ENCODE measurements around the gene ITFG1. TPM values are rescaled to one million over a fixed set of nuclear protein-coding genes. Genes with fewer than 3 reads are reported as not detected.
"Not testable (repeated sequence)": the region's sequence is repeated elsewhere in the genome, so short reads cannot be mapped to it uniquely, and the experiment has no call there.

Gene ITFG1
- total RNA-seq, 2 experiments from 2014 or later: 18.0 to 18.5 TPM

DNA sequence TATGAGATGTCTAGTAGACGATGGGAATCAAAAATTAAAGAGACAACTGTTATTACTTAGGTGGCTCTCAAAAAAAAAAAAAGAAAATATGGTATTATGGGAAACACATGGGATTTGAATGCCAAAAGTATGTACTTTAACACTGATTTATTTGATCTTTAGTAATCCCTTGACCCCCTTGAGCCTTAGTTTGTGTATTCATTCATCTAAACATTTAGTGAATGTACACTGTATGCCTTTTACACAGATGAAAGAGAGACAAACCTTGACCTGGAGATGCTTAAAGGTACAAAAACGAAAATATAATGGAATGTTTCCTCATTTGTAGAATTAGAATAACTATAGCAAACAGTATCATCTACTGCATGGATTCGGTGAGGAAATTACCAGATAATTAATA lies 278.5 kb downstream of the ITFG1 start:
- TF ChIP-seq, protein P1, sequence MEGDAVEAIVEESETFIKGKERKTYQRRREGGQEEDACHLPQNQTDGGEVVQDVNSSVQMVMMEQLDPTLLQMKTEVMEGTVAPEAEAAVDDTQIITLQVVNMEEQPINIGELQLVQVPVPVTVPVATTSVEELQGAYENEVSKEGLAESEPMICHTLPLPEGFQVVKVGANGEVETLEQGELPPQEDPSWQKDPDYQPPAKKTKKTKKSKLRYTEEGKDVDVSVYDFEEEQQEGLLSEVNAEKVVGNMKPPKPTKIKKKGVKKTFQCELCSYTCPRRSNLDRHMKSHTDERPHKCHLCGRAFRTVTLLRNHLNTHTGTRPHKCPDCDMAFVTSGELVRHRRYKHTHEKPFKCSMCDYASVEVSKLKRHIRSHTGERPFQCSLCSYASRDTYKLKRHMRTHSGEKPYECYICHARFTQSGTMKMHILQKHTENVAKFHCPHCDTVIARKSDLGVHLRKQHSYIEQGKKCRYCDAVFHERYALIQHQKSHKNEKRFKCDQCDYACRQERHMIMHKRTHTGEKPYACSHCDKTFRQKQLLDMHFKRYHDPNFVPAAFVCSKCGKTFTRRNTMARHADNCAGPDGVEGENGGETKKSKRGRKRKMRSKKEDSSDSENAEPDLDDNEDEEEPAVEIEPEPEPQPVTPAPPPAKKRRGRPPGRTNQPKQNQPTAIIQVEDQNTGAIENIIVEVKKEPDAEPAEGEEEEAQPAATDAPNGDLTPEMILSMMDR (IDR thresholded peaks at IDR 0.05): no peak
- ATAC-seq (ENCODE audit: poor library complexity): no peak
- ChIA-PET POLR2A (no interaction called here), CTCF (no interaction called here)
- Mint-ChIP-seq H3K27ac (no peak overlapping the region), H3K4me3 (no peak overlapping the region), H3K9me3 (no peaks in the 10 kb centered on the region), H3K36me3 (ENCODE audit: low read depth) (peaks cover 30% of the 10 kb centered on the region), H3K27me3 (no peaks in the 10 kb centered on the region), H3K4me1 (ENCODE audit: low read depth) (no peaks in the 10 kb centered on the region)
- intact Hi-C loops (cut with DNase I, micrococcal nuclease): no loop called here
- no peak overlapping the region for H3K27ac ChIP-seq (ENCODE audit: low read depth in 1 of 2, low read length in 2 of 2)
- H3K4me1 ChIP-seq (ENCODE audit: insufficient read depth, low read length): no peaks in the 10 kb centered on the region
- no peaks in the 10 kb centered on the region for H3K27me3 ChIP-seq (ENCODE audit: control insufficient read depth in 1 of 2, insufficient read depth in 2 of 2, low read length in 2 of 2)
- H3K9me3 ChIP-seq (ENCODE audit: control insufficient read depth in 1 of 2, insufficient read depth in 1 of 2, low read length in 2 of 2): no peaks in the 10 kb centered on the region
- no peak overlapping the region for H3K4me3 ChIP-seq (ENCODE audit: low read length)
- no peaks in the 10 kb centered on the region for H3K36me3 ChIP-seq (ENCODE audit: insufficient read depth, low read length)
- no peak for DNase-seq

DNA sequence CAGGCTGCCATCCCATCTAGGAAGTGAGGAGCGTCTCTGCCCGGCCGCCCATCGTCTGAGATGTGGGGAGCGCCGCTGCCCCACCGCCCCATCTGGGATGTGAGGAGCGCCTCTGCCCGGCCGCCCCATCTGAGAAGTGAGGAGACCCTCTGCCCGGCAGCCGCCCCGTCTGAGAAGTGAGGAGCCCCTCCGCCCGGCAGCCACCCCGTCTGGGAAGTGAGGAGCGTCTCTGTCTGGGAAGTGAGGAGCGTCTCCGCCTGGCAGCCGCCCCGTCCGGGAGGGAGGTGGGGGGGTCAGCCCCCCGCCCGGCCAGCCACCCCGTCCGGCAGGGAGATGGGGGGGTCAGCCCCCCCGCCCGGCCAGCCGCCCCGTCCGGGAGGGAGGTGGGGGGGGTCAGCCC lies 279.8 kb downstream of the ITFG1 start:
- H3K36me3 Mint-ChIP-seq (ENCODE audit: low read depth): peaks cover 30% of the 10 kb centered on the region
- H3K9me3 Mint-ChIP-seq; ATAC-seq (ENCODE audit: poor library complexity); H3K4me1 ChIP-seq (ENCODE audit: insufficient read depth, low read length); H3K4me3 ChIP-seq (ENCODE audit: low read length); POLR2A ChIA-PET; H3K27me3 Mint-ChIP-seq; H3K36me3 ChIP-seq (ENCODE audit: insufficient read depth, low read length); H3K9me3 ChIP-seq (ENCODE audit: control insufficient read depth in 1 of 2, insufficient read depth in 1 of 2, low read length in 2 of 2); H3K27ac Mint-ChIP-seq; intact Hi-C loops (cut with DNase I, micrococcal nuclease); DNase-seq; H3K27ac ChIP-seq (ENCODE audit: low read depth in 1 of 2, low read length in 2 of 2); H3K4me1 Mint-ChIP-seq (ENCODE audit: low read depth); H3K27me3 ChIP-seq (ENCODE audit: control insufficient read depth in 1 of 2, insufficient read depth in 2 of 2, low read length in 2 of 2); H3K4me3 Mint-ChIP-seq; CTCF ChIA-PET: not testable (repeated sequence)

DNA sequence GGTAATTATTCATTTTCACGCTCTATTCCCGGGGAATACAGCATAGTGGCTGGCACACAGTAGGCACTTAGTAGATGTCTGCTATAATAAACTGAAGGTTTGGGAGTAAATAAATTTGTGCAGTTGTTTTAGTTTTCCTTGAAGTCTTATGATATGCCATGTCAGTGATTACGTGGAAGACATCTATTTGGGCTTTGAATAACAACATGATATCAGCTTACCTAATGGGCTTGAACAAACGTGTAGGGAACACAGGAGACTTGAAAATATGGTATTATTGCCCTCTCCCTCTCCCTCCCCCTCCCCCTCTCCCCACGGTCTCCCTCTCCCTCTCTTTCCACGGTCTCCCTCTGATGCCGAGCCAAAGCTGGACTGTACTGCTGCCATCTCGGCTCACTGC lies 280.8 kb downstream of the ITFG1 start:
- CTCF ChIA-PET: no interaction called here
- Mint-ChIP-seq H3K36me3 (ENCODE audit: low read depth) (peaks cover 32% of the 10 kb centered on the region), H3K27ac (no peak overlapping the region), H3K9me3 (no peaks in the 10 kb centered on the region), H3K4me3 (no peak overlapping the region), H3K4me1 (ENCODE audit: low read depth) (no peaks in the 10 kb centered on the region), H3K27me3 (no peaks in the 10 kb centered on the region)
- ATAC-seq (ENCODE audit: poor library complexity) (no peak), DNase-seq (no peak)
- Histone ChIP-seq H3K4me3 (ENCODE audit: low read length) (no peak overlapping the region), H3K36me3 (ENCODE audit: insufficient read depth, low read length) (no peaks in the 10 kb centered on the region), H3K27me3 (ENCODE audit: control insufficient read depth in 1 of 2, insufficient read depth in 2 of 2, low read length in 2 of 2) (no peaks in the 10 kb centered on the region), H3K4me1 (ENCODE audit: insufficient read depth, low read length) (no peaks in the 10 kb centered on the region), H3K27ac (ENCODE audit: low read depth in 1 of 2, low read length in 2 of 2) (no peak overlapping the region), H3K9me3 (ENCODE audit: control insufficient read depth in 1 of 2, insufficient read depth in 1 of 2, low read length in 2 of 2) (no peaks in the 10 kb centered on the region)
- intact Hi-C loops (cut with DNase I, micrococcal nuclease): no loop called here
- POLR2A ChIA-PET: no interaction called here
- TF ChIP-seq, protein P1 (IDR thresholded peaks at IDR 0.05): no peak

DNA sequence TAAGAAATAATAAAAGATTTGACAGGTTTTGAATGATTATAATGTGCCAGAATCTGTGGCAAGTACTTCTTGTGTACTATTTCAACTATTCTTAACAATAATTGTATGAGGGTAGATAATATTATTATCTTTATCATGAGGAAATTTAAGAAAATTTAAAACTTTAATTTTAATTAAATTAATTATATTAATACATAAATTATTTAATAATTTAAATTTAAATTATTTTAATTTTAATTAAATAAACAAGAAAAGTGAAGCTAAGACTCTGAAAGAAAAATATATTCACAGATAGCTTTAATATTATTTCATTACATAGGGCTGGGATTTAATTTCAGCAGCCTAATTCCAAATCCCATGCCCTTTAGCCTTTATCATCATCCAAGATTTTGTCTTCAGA lies 285.7 kb downstream of the ITFG1 start:
- CTCF ChIA-PET: interaction anchor here (0.9 kb wide), 1 partner anchor 14 kb away, joined by 3 read pairs; no protein-coding TSS in a partner anchor
- no peaks in the 10 kb centered on the region for H3K9me3 Mint-ChIP-seq
- POLR2A ChIA-PET: no interaction called here
- H3K36me3 Mint-ChIP-seq (ENCODE audit: low read depth): peaks cover 18% of the 10 kb centered on the region
- Histone ChIP-seq H3K4me1 (ENCODE audit: insufficient read depth, low read length) (no peaks in the 10 kb centered on the region), H3K36me3 (ENCODE audit: insufficient read depth, low read length) (no peaks in the 10 kb centered on the region), H3K9me3 (ENCODE audit: control insufficient read depth in 1 of 2, insufficient read depth in 1 of 2, low read length in 2 of 2) (no peaks in the 10 kb centered on the region), H3K27me3 (ENCODE audit: control insufficient read depth in 1 of 2, insufficient read depth in 2 of 2, low read length in 2 of 2) (no peaks in the 10 kb centered on the region), H3K27ac (ENCODE audit: low read depth in 1 of 2, low read length in 2 of 2) (no peak overlapping the region), H3K4me3 (ENCODE audit: low read length) (no peak overlapping the region)
- no peak overlapping the region for H3K4me3 Mint-ChIP-seq
- ATAC-seq (ENCODE audit: poor library complexity) (no peak), DNase-seq (no peak)
- no peak overlapping the region for H3K27ac Mint-ChIP-seq
- intact Hi-C loops (cut with DNase I, micrococcal nuclease): no loop called here
- TF ChIP-seq, protein P1 (IDR thresholded peaks at IDR 0.05): no peak
- H3K4me1 Mint-ChIP-seq (ENCODE audit: low read depth): no peaks in the 10 kb centered on the region
- H3K27me3 Mint-ChIP-seq: no peaks in the 10 kb centered on the region

All from CD4-positive, alpha-beta T cell (primary cell).